ENCODE data around the gene ZBTB46.

The ZBTB46 gene

DNA sequence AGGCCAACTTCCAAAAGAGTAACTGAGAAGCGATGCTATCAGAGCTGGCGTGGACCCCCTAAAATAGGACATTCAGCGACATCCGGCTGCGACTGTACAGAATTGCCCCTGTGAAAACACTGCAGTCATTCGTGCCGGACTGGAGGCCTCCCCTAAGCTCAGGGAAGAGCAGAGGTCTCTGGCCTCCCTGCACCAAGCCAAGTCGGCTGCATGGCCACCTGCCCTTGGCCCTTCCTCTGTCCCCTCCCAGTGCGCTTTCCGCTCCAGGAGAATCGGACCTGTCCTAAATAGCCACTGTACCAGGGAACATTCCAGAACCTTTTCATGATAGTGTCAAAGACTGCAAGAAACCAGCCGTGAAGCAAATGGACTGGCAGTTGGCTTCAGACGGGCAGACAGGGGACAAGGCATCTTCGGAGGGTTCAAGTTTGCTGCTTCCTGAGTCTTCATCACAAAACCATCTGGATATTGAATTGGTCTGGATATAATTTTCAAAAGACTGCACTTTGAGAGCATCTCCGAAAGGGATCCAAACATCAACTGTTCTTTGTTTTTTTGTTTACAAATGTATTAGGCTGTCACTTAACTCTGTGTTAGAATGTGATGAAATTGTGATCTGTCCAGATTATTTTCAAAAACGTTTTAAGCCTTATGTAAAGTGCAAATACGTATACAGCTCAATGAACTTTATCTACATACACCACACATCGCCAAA lies 75.0 kb downstream of the ZBTB46 start:
- DNase-seq (ENCODE audit: low spot score in 2 of 2) (no peak), ATAC-seq (ENCODE audit: low read depth) (no peak)
- H3K27me3 Mint-ChIP-seq, result peaks cover 10% of the 10 kb centered on the region
- no peak overlapping the region for H3K27ac Mint-ChIP-seq
- no peaks in the 10 kb centered on the region for H3K9me3 Mint-ChIP-seq
- no peaks in the 10 kb centered on the region for H3K4me1 Mint-ChIP-seq
- H3K4me3 Mint-ChIP-seq, result no peak overlapping the region
- H3K36me3 Mint-ChIP-seq, result no peaks in the 10 kb centered on the region

DNA sequence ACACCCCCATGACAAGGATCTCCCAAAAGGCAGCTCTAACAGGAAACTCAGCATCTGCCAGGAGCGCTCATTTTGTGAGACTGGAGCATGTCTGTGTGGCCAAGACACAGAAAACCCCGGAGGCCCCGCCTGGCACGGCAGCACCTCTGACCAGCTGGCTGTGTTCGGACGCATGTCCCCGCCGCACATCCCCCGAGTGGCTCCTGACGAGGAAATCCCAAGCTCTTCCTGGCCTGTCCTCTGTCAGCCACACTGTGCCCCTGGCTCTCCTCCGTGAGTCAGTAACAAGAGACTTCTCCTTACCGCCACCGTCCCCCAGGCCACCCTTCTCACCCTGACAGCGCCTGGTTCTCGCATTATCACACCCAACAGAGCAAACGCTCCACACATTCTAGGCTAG lies 77.1 kb downstream of the ZBTB46 start:
- ATAC-seq (ENCODE audit: low read depth) (no peak), DNase-seq (ENCODE audit: low spot score in 2 of 2) (no peak)
- H3K4me1 Mint-ChIP-seq, result no peaks in the 10 kb centered on the region
- H3K27me3 Mint-ChIP-seq, result peaks cover 10% of the 10 kb centered on the region
- H3K4me3 Mint-ChIP-seq, result no peak overlapping the region
- H3K27ac Mint-ChIP-seq, result no peak overlapping the region
- no peaks in the 10 kb centered on the region for H3K36me3 Mint-ChIP-seq
- H3K9me3 Mint-ChIP-seq, result no peaks in the 10 kb centered on the region

DNA sequence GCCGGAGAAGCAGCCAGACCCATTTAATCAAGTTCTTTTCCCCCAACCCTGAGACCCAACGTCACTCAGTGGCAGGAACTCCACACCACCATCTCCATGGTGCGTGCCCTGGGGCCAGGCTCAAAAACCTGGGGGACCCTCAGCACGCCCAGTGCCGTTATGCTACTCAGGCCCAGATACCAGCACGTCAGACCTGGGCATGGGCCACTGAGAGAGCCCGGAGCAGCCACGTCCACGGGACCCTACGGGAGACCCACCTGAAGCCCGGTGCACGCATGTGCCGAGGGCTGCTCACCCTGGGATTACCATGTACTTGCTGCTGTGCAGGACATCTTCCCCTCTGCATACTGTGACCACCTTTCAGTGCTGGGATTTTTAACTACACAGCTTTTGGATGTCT lies 77.7 kb downstream of the ZBTB46 start:
- peaks cover 9% of the 10 kb centered on the region for H3K27me3 Mint-ChIP-seq
- ATAC-seq (ENCODE audit: low read depth) (no peak), DNase-seq (ENCODE audit: low spot score in 2 of 2) (no peak)
- no peak overlapping the region for H3K27ac Mint-ChIP-seq
- no peaks in the 10 kb centered on the region for H3K9me3 Mint-ChIP-seq
- H3K4me1 Mint-ChIP-seq, result no peaks in the 10 kb centered on the region
- H3K4me3 Mint-ChIP-seq, result no peak overlapping the region
- no peaks in the 10 kb centered on the region for H3K36me3 Mint-ChIP-seq

DNA sequence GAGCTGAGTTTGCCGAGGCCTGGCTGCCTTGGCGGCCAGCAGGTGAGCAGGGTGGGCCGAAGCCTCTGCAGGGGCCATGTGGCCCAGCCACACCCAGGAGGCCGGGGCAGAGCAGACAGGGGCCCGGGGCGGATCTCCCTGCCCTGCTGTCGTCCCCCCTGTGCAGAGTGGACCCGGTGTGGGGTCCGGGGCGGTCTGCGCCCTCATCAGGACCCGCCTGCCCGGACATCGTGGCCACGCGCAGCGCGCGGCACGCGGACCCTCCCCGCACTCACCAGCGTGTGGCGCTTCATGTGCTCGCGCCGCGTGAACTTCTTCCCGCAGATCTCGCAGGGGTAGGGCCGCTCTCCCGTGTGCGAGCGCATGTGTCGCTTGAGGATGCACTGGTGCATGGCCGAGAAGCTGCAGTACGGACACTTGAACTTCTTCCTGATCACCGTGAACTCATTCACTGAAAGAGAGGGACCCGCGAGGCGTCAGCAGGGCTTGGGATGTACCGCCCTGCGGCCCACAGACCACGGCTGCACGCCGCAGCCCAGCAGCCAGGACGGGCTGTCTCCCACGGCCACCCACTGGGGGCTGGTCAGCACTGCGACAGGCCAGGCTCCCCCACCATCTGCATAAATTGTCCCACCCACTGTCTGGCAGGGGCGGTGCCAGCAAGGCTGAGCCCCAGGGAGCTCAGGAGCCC lies 78.5 kb downstream of the ZBTB46 start:
- no peak overlapping the region for H3K27ac Mint-ChIP-seq
- ATAC-seq (ENCODE audit: low read depth), result no peak
- no peak for DNase-seq (ENCODE audit: low spot score in 2 of 2)
- H3K4me3 Mint-ChIP-seq, result no peak overlapping the region
- no peaks in the 10 kb centered on the region for H3K36me3 Mint-ChIP-seq
- no peaks in the 10 kb centered on the region for H3K4me1 Mint-ChIP-seq
- peaks cover 4% of the 10 kb centered on the region for H3K27me3 Mint-ChIP-seq
- no peaks in the 10 kb centered on the region for H3K9me3 Mint-ChIP-seq

DNA sequence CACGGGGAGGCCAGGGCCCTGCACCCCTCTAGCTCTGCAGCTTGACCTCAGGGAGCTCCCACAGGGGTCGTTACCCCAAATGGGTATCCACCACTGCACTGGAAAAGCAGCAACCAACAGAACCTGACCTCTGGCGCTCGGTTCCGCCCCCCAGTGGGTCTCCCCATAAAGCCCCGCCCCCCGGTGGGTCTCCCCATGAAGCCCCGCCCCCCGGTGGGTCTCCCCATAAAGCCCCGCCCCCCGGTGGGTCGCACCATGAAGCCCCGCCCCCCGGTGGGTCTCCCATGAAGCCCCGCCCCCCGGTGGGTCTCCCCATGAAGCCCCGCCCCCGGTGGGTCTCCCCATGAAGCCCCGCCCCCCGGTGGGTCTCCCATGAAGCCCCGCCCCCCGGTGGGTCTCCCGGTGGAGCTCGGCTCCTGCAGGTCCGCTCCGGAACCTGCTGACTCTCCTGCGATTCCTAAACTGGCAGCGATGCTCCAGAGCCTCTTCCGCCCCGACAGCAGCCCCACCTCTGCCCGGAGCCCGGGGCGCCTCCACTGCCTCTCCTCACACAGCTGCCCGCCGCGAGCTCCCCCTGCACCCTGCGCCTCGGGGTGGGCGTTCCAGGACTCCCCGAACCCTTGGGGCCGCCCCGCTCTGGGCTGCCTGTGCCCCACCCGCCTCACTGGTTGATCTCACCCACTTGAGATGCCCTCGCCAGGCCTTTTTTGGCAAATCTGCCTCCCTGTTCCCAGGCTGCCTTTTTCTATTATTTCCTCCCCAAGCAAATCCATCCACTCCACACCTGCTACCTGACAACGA lies 79.4 kb downstream of the ZBTB46 start:
- no peaks in the 10 kb centered on the region for H3K4me1 Mint-ChIP-seq
- H3K36me3 Mint-ChIP-seq, result no peaks in the 10 kb centered on the region
- H3K9me3 Mint-ChIP-seq, result no peaks in the 10 kb centered on the region
- ATAC-seq (ENCODE audit: low read depth) (no peak), DNase-seq (ENCODE audit: low spot score in 2 of 2) (no peak)
- H3K4me3 Mint-ChIP-seq, result no peak overlapping the region
- peaks cover 2% of the 10 kb centered on the region for H3K27me3 Mint-ChIP-seq
- H3K27ac Mint-ChIP-seq, result no peak overlapping the region

DNA sequence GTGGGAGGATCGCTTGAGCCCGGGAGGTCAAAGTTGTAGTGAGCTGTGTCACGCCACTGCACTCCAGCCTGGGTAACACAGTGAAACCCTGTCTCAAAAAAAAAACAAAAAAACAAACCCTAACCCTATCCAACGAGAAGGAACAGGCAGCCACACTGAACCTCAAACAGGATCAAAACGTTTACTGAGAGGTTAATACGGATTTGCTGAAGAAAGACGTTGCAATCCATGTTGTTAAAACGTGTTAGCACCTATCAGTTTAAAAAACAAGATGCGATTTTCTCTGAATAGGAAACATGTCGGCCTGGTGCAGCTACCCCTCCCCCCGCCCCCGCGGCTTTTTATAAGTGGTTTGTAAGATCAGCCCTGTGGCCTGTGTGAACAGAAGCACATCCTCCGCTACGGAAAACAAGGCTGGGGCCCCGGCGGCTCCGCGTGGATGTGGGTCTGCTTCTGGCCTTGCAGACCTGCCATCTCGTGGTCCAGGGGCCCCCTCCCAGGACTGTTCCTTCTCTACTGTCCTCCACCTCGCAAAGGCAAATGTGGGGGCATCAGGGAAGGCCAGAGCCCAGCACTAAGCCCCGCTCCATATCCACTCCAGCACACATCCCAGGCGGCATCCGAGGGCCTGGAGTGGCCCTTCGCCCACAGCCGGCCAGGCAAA lies 80.1 kb downstream of the ZBTB46 start:
- Mint-ChIP-seq H3K36me3 (no peaks in the 10 kb centered on the region), H3K4me3 (no peak overlapping the region), H3K27ac (no peak overlapping the region), H3K27me3 (peaks cover 2% of the 10 kb centered on the region), H3K4me1 (no peaks in the 10 kb centered on the region), H3K9me3 (no peaks in the 10 kb centered on the region)
- DNase-seq (ENCODE audit: low spot score in 2 of 2), result no peak
- no peak for ATAC-seq (ENCODE audit: low read depth)

DNA sequence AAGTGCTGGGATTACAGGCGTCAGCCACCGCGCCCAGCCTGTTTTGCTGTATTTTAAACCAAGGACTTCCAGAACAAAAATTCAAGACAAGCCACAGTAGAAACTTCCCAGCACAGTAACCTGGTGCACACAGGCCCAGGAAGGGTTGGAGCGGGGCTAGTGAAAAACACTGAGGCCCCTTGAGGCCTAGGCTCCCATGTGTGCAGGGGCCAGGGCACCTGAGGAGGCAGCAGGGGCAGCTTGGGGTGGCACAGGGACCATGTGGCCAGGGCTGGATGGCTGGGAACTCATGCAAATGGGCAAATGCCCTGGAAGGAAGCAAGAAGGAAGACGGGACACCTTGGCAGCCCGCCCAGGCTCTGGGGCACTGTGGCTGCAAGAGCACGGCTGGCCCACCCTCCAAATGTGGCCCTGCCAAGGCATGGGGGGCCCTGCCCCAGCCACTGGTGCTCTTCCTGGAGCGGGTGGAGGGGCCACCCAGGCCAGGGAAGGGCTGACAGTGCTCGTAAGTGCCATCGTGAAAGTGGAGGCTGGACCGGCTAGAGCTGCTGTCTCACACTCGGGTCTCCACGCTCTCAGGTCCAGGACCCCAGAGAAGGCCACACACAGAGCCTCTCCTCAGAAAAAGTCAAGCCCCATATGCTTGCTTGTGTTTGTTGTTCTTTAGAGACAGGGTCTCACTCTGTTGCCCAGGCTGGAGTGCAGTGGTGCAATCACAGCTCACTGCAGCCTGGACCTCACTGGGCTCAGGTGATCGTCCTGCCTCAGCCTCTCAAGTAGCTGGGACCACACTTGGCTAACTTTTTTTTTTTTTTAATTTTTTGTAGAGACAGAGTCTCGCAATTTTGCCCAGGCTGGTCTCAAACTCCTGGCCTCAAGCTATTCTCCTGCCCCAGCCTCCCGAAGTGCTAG lies 81.2 kb downstream of the ZBTB46 start:
- no peaks in the 10 kb centered on the region for H3K4me1 Mint-ChIP-seq
- DNase-seq (ENCODE audit: low spot score in 2 of 2) (no peak), ATAC-seq (ENCODE audit: low read depth) (no peak)
- H3K36me3 Mint-ChIP-seq, result no peaks in the 10 kb centered on the region
- no peaks in the 10 kb centered on the region for H3K9me3 Mint-ChIP-seq
- no peak overlapping the region for H3K4me3 Mint-ChIP-seq
- no peak overlapping the region for H3K27ac Mint-ChIP-seq
- peaks cover 1% of the 10 kb centered on the region for H3K27me3 Mint-ChIP-seq

DNA sequence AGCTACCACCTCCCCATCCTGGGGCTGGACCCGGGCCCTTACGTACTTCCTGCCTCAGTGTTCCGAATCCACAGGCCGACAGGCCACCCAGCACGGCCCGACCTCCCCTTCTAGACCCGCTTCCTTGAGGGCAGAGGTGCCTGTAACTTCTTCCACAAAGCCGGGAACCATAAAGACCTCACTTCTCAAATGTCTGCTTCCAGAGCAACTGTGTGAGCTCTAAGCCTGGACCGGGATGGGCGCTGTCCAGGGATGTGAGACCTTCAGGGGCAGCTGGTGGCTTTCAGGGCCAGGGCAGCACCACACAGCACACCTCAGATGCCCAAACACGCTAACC lies 82.2 kb downstream of the ZBTB46 start:
- H3K27ac Mint-ChIP-seq, result no peak overlapping the region

DNA sequence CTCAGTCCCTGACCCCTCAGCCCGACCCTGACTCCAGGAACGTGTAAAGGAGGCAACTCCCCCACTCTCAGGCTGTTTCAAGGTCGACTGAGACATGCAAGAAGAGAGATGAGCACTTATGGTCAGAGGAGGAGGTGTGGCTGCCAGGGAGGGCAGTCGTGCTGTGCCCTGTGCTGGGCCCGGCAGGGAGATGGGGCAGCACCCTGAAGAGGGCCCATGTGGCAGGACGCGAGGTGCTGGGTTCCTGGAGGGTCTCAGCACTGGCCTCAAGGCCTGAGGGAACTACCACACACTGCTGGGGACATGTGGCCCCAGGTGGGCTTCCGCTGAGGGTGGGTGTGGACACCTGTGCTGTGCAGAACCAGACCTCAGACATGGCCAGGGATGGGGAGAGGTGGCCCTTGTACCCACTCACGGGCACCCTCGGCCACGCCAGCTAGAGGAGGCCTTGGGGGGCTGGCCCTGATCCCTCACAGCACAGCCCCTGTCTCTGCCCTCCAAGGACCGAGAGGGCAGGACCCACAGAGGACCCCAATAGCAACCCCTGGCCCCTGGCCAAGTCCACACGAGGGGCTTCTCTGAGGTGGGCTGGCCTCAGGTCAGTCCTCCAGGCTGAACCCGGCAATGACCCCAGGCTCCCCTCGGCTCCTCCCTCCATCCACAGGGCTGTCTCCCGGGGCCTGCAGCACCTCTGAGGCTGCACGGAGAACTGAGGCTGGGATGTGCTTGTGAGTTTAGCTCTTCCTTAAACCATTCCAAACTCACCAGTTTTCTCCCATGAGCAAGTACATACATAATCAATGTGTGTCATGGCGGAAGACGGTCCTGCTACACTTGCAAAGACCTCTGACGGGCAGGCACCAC lies 82.8 kb downstream of the ZBTB46 start:
- ATAC-seq (ENCODE audit: low read depth) (no peak), DNase-seq (ENCODE audit: low spot score in 2 of 2) (no peak)
- Mint-ChIP-seq H3K4me1 (no peaks in the 10 kb centered on the region), H3K27me3 (peaks cover 1% of the 10 kb centered on the region), H3K9me3 (no peaks in the 10 kb centered on the region), H3K27ac (no peak overlapping the region), H3K36me3 (no peaks in the 10 kb centered on the region), H3K4me3 (no peak overlapping the region)

More for the DNA sequence above, 82.2 kb downstream of the ZBTB46 start:
- ATAC-seq (ENCODE audit: low read depth), result no peak
- H3K9me3 Mint-ChIP-seq, result no peaks in the 10 kb centered on the region
- H3K4me3 Mint-ChIP-seq, result no peak overlapping the region
- no peak for DNase-seq (ENCODE audit: low spot score in 2 of 2)
- no peaks in the 10 kb centered on the region for H3K36me3 Mint-ChIP-seq
- peaks cover 1% of the 10 kb centered on the region for H3K27me3 Mint-ChIP-seq
- no peaks in the 10 kb centered on the region for H3K4me1 Mint-ChIP-seq

DNA sequence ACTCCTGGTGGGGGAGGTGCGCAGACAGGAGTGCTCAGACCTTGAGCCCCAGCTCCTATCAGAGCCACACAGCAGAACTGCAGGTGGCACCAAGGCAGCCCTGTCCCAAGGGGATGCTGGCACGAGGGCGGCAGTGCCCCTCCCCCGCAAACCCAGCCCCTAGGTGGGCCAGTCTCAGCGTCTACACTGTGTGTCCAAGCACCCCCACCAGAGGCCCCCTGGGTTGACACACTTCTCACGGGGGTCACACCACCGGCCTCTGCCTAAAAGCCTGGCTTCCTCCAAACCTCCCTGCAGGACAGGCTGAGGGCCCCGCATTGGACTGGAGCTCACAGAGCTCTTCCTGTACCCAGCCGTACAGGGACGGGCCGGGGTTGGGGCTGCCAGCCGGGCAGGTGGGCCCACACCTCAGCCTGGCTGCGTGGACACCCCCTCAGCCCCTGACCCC lies 83.4 kb downstream of the ZBTB46 start:
- H3K27ac Mint-ChIP-seq, result no peak overlapping the region
- H3K9me3 Mint-ChIP-seq, result no peaks in the 10 kb centered on the region
- no peak for DNase-seq (ENCODE audit: low spot score in 2 of 2)
- H3K27me3 Mint-ChIP-seq, result peaks cover 1% of the 10 kb centered on the region
- H3K4me3 Mint-ChIP-seq, result no peak overlapping the region
- H3K4me1 Mint-ChIP-seq, result no peaks in the 10 kb centered on the region
- ATAC-seq (ENCODE audit: low read depth), result no peak
- no peaks in the 10 kb centered on the region for H3K36me3 Mint-ChIP-seq

DNA sequence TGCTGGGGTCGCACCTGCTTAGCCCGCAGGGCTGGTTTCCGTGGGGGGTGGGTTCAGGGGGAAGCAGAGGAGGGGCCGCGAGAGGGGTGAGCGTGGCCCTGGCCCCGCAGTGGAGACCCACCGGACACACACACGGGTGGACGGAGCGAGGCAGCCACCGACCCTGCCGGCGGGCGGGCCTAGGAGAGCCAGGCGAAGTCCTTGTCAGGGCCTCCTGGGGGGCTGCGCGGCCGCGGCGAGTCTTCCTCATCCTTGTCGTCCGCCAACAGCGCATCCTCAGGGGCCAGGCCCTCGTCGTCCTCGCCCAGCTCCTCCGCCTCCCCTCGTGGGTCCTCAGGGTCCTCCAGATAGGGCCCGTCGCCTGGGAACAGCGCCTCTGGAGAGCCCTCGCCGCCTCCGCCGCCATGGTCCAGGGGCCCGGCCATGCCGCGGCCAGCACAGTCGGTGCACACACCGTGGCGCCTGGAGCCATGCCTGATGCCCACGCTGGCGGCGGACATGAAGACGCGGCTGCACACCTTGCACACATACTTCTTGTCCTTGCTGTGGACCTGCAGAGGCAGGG lies 84.2 kb downstream of the ZBTB46 start:
- ATAC-seq (ENCODE audit: low read depth) (no peak), DNase-seq (ENCODE audit: low spot score in 2 of 2) (no peak)
- Mint-ChIP-seq H3K36me3 (no peaks in the 10 kb centered on the region), H3K27me3 (peaks cover 1% of the 10 kb centered on the region), H3K27ac (no peak overlapping the region), H3K9me3 (no peaks in the 10 kb centered on the region), H3K4me3 (no peak overlapping the region), H3K4me1 (no peaks in the 10 kb centered on the region)

DNA sequence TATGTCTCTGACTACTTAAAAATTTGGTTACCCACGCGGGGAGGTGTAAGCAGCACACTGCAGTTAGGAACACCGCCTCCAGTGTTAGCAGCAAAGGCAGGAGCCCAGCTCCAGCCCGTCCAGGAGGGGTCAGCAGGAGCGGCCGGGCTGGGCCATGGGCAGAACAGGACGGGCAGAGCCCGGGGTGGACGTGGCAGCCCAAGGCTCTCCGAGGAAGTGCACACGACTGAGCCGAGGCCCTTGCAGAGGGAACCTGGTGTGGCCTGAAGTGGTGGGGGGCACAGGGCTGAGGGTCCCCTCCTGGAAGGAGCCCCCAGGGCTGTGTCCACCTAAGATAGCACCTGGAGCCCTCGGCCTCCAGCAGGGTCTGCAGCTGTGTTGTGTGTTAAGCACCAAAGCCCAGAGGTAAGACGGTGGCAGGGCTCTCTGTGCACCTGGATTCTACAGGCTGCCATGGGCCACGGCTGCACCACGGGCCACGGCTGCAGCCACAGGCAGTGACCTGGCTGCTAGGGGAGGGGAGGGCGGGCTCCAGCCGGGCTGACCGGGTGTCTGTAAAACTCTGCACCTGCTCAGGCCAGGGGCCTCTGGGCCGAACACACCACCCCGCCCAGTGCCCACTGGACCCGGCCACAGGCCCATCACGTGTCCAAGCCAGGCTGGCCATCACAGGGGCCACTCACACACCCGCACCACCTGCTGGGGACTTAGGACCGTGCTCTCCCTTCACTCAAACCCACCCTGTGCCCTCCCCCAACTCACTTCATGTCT lies 84.9 kb downstream of the ZBTB46 start:
- peaks cover 1% of the 10 kb centered on the region for H3K27me3 Mint-ChIP-seq
- H3K36me3 Mint-ChIP-seq, result no peaks in the 10 kb centered on the region

More for the DNA sequence above, 84.9 kb downstream of the ZBTB46 start:
- DNase-seq (ENCODE audit: low spot score in 2 of 2) (no peak), ATAC-seq (ENCODE audit: low read depth) (no peak)
- Mint-ChIP-seq H3K4me3 (no peak overlapping the region), H3K4me1 (no peaks in the 10 kb centered on the region), H3K27ac (no peak overlapping the region), H3K9me3 (no peaks in the 10 kb centered on the region)

Measured in memory B cell (primary cell).